HG03571 (cell line): ENCODE data around the gene GPR146.

Experiments used
- ATAC-seq: cut with Tn5 transposase; IDR thresholded peaks from one replicate; pipeline ENCODE4 v1.9.1; 2021; ENCODE audit not compliant: unreplicated experiment

The GPR146 gene

GRCh38 chr7:1041551-1042491 lies 2.5 kb upstream of the GPR146 start:
- no peak for ATAC-seq

GRCh38 chr7:1042492-1042833 lies 1.9 kb upstream of the GPR146 start:
- no peak for ATAC-seq

GRCh38 chr7:1043552-1044188 lies 676 bp upstream of the GPR146 start:
- no peak for ATAC-seq

- ATAC-seq: no peak
Observed at GRCh38 chr7:1045069-1046063, 1.0 kb downstream of the GPR146 start.

GRCh38 chr7:1046722-1047679 lies 2.7 kb downstream of the GPR146 start:
- no peak for ATAC-seq

GRCh38 chr7:1049006-1049741 lies 4.8 kb downstream of the GPR146 start:
- no peak for ATAC-seq

- ATAC-seq: no peak
Observed at GRCh38 chr7:1049801-1050200, 5.5 kb downstream of the GPR146 start.

GRCh38 chr7:1050254-1050906 lies 6.0 kb downstream of the GPR146 start:
- no peak for ATAC-seq

GRCh38 chr7:1050956-1051690 lies 6.8 kb downstream of the GPR146 start:
- no peak for ATAC-seq

- ATAC-seq: no peak
Observed at GRCh38 chr7:1052031-1052818, 7.9 kb downstream of the GPR146 start.

- ATAC-seq: no peak
Observed at GRCh38 chr7:1053002-1053411, 8.7 kb downstream of the GPR146 start.

GRCh38 chr7:1053816-1054370 lies 9.5 kb downstream of the GPR146 start:
- ATAC-seq: no peak

- ATAC-seq: no peak
Observed at GRCh38 chr7:1054438-1054837, 10.1 kb downstream of the GPR146 start.

- ATAC-seq: no peak
Observed at GRCh38 chr7:1054861-1055450, 10.6 kb downstream of the GPR146 start.

- no peak for ATAC-seq
Observed at GRCh38 chr7:1055491-1055955, 11.2 kb downstream of the GPR146 start.

GRCh38 chr7:1055956-1056784 lies 11.8 kb downstream of the GPR146 start:
- ATAC-seq: no peak
